SK-N-SH (cell line): Measurements from ENCODE around the gene PNCK.

Experiments
- CHD2 ChIP-seq: fragments of 150-350 bp; IDR thresholded peaks from 2 replicates; pipeline ENCODE4 v1.6.1; 2018; ENCODE audit warnings: low read length; ENCODE audit not compliant: partially characterized antibody
- CTCF ChIP-seq: fragments of 200-600 bp; sonication (generic); IDR thresholded peaks from 2 replicates; pipeline ENCODE4 v1.6.1; 2017; ENCODE audit warnings: antibody characterized with exemption, mild to moderate bottlenecking, moderate library complexity
- ELF1 ChIP-seq: IDR thresholded peaks from 2 replicates; pipeline ENCODE4 v1.4.0; 2012
- JUND ChIP-seq: IDR thresholded peaks from 2 replicates; pipeline ENCODE4 v1.4.0; 2012
- NFIC ChIP-seq: IDR thresholded peaks from 2 replicates; pipeline ENCODE4 v1.4.0; 2012; ENCODE audit warnings: borderline replicate concordance
- POLR2AphosphoS5 ChIP-seq: IDR thresholded peaks from 2 replicates; pipeline ENCODE4 v1.6.1; 2012; ENCODE audit warnings: low read depth, low read length
- RAD21 ChIP-seq: IDR thresholded peaks from 2 replicates; pipeline ENCODE4 v1.6.1; 2012; ENCODE audit warnings: mild to moderate bottlenecking, low read length
- USF1 ChIP-seq: IDR thresholded peaks from 2 replicates; pipeline ENCODE4 v1.4.0; 2012; ENCODE audit warnings: low read depth, borderline replicate concordance
- YY1 ChIP-seq: IDR thresholded peaks from 2 replicates; pipeline ENCODE4 v1.4.0; 2012; ENCODE audit warnings: low read depth, mild to moderate bottlenecking

- TF ChIP-seq CTCF (no peak), JUND (no peak), POLR2AphosphoS5 (no peak), ELF1 (no peak), CHD2 (no peak), RAD21 (no peak), YY1 (no peak), NFIC (no peak), USF1 (no peak)
Measured at GRCh38 chrX:153640045-153640686, 33.4 kb downstream of the PNCK start.
